OCI-LY1 (cell line): ENCODE measurements around the gene CRADD.

ENCODE experiments used
- H2AFZ ChIP-seq: fragments of 200-600 bp; sonication (generic), shearing (Covaris generic); 2 replicates; pipeline ENCODE4 v1.6.0; 2014; ENCODE audit warnings: antibody characterized with exemption, mild to moderate bottlenecking, low read length
- H3F3A ChIP-seq: fragments of 200-600 bp; sonication (generic), shearing (Covaris generic); 2 replicates; pipeline ENCODE4 v1.6.0; 2014; ENCODE audit warnings: mild to moderate bottlenecking, antibody characterized with exemption, low read length, moderate library complexity; ENCODE audit not compliant: insufficient read depth
- H3K27ac ChIP-seq: fragments of 200-600 bp; sonication (generic); 2 replicates; pipeline ENCODE4 v1.5.1; 2014; ENCODE audit warnings: low read length, mixed run types, mild to moderate bottlenecking, low read depth; ENCODE audit not compliant: poor library complexity, severe bottlenecking
- H3K27me3 ChIP-seq: fragments of 200-600 bp; sonication (generic); 2 replicates; pipeline ENCODE4 v1.6.0; 2014; ENCODE audit warnings: antibody characterized with exemption, mild to moderate bottlenecking, low read length, moderate library complexity; ENCODE audit not compliant: insufficient read depth
- H3K36me3 ChIP-seq: fragments of 200-600 bp; sonication (generic); 2 replicates; pipeline ENCODE4 v1.6.1; 2014; ENCODE audit warnings: mild to moderate bottlenecking, antibody characterized with exemption, low read length, moderate library complexity, mixed read lengths; ENCODE audit not compliant: insufficient read depth
- H3K4me1 ChIP-seq: fragments of 200-600 bp; sonication (generic); 2 replicates; pipeline ENCODE4 v1.5.1; 2014; ENCODE audit warnings: mild to moderate bottlenecking, low read length, moderate library complexity; ENCODE audit not compliant: insufficient read depth, severe bottlenecking
- H3K4me2 ChIP-seq: fragments of 200-600 bp; sonication (generic), shearing (Covaris generic); 2 replicates; pipeline ENCODE4 v1.6.1; 2014; ENCODE audit warnings: low read length
- H3K4me3 ChIP-seq: fragments of 200-600 bp; sonication (generic); 2 replicates; pipeline ENCODE4 v1.5.1; 2014; ENCODE audit warnings: low read length, low read depth, mild to moderate bottlenecking, mixed read lengths; ENCODE audit not compliant: poor library complexity, severe bottlenecking
- H3K79me2 ChIP-seq: fragments of 200-600 bp; shearing (Covaris generic); 2 replicates; pipeline ENCODE4 v1.6.1; 2016; ENCODE audit warnings: mixed run types, low read length, mixed read lengths; ENCODE audit not compliant: insufficient read depth
- H3K9ac ChIP-seq: fragments of 200-600 bp; sonication (generic), shearing (Covaris generic); 2 replicates; pipeline ENCODE4 v1.6.1; 2014; ENCODE audit warnings: mild to moderate bottlenecking, low read length, mixed read lengths
- H3K9me2 ChIP-seq: fragments of 200-600 bp; sonication (generic), shearing (Covaris generic); 2 replicates; pipeline ENCODE4 v1.6.1; 2014; ENCODE audit warnings: low read depth, mild to moderate bottlenecking, low read length, mixed read lengths
- H3K9me3 ChIP-seq: fragments of 200-600 bp; shearing (Covaris generic); 2 replicates; pipeline ENCODE4 v1.6.1; 2014; ENCODE audit warnings: low read length, mixed read lengths
- H4K20me1 ChIP-seq: fragments of 200-600 bp; sonication (generic), shearing (Covaris generic); 2 replicates; pipeline ENCODE4 v1.6.0; 2016; ENCODE audit warnings: mild to moderate bottlenecking, low read length; ENCODE audit not compliant: insufficient read depth
- EZH2 ChIP-seq: fragments of 200-600 bp; sonication (generic), shearing (Covaris generic); IDR thresholded peaks from 2 replicates; pipeline ENCODE4 v1.8.0; 2017; ENCODE audit warnings: borderline replicate concordance, mixed run types, mild to moderate bottlenecking, antibody characterized with exemption, low read length, moderate library complexity, mixed read lengths
- TF ChIP-seq, protein P1 (sequence below): fragments of 200-600 bp; sonication (generic), shearing (Covaris generic); IDR thresholded peaks from 2 replicates; pipeline ENCODE4 v1.5.1; 2017; ENCODE audit warnings: mild to moderate bottlenecking, antibody characterized with exemption, low read length, moderate library complexity, mixed read lengths

CRADD gene

DNA sequence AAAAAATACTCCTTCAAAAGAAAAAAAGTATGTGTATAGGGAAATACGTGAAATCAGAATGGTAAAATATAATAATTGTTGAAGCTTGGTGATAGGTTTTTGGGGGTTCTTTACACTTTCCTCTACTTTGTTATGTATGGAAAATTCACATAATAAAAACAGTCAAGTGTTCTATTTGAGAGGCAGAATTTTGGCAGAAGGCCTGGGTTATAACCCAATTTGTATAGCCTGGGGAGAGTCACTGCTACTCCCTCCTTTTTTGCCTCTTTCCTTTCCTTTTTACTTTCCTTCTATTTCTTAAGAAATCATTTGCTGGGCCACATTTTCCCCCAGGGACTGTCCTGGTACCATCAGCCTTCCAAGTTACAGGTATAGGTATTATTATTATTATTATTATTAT, 105.7 kb downstream of the CRADD start:
- Histone ChIP-seq H3K9me3 (no peaks in the 10 kb centered on the region), H3K4me2 (no peak overlapping the region), H3F3A (no peaks in the 10 kb centered on the region), H3K36me3 (no peaks in the 10 kb centered on the region), H2AFZ (no peak overlapping the region), H3K4me1 (peaks cover 30% of the 10 kb centered on the region), H4K20me1 (no peaks in the 10 kb centered on the region), H3K4me3 (no peak overlapping the region), H3K9me2 (no peaks in the 10 kb centered on the region), H3K27ac (peak overlapping the region; percentile 85), H3K9ac (no peak overlapping the region), H3K27me3 (no peaks in the 10 kb centered on the region), H3K79me2 (no peaks in the 10 kb centered on the region)
- TF ChIP-seq EZH2, result no peak
- TF ChIP-seq, protein P1, sequence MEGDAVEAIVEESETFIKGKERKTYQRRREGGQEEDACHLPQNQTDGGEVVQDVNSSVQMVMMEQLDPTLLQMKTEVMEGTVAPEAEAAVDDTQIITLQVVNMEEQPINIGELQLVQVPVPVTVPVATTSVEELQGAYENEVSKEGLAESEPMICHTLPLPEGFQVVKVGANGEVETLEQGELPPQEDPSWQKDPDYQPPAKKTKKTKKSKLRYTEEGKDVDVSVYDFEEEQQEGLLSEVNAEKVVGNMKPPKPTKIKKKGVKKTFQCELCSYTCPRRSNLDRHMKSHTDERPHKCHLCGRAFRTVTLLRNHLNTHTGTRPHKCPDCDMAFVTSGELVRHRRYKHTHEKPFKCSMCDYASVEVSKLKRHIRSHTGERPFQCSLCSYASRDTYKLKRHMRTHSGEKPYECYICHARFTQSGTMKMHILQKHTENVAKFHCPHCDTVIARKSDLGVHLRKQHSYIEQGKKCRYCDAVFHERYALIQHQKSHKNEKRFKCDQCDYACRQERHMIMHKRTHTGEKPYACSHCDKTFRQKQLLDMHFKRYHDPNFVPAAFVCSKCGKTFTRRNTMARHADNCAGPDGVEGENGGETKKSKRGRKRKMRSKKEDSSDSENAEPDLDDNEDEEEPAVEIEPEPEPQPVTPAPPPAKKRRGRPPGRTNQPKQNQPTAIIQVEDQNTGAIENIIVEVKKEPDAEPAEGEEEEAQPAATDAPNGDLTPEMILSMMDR, result no peak

DNA sequence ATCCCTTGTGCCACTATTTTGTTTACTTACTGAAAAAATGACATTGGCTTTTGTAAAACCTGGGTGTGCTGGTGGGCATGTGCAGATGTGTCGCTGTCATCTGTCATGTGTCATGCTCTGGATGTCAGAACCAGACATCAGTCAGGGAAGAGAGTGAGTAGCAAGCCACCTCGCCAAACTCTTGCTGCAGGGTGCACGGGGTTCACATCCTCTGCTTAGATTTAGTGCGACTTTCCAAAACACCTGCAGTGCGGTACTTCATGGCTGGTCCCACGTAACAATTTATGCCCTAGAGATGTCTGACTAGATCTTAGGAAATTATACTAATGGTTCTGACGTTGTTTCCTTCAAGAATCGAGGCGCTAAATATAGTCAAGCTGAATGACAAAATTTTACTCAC, 106.7 kb downstream of the CRADD start:
- Histone ChIP-seq H3K27me3 (no peaks in the 10 kb centered on the region), H3F3A (no peaks in the 10 kb centered on the region), H3K4me3 (no peak overlapping the region), H3K79me2 (no peaks in the 10 kb centered on the region), H2AFZ (no peak overlapping the region), H3K9ac (no peak overlapping the region; the same call in 1 of the 2 replicates), H3K9me3 (no peaks in the 10 kb centered on the region), H3K4me2 (peak overlapping the region; percentile 31; the same call in 1 of the 2 replicates), H4K20me1 (no peaks in the 10 kb centered on the region), H3K4me1 (peaks cover 30% of the 10 kb centered on the region), H3K27ac (peak overlapping the region; percentile 85), H3K36me3 (no peaks in the 10 kb centered on the region), H3K9me2 (no peaks in the 10 kb centered on the region)
- TF ChIP-seq, protein P1, result no peak
- no peak for TF ChIP-seq EZH2

DNA sequence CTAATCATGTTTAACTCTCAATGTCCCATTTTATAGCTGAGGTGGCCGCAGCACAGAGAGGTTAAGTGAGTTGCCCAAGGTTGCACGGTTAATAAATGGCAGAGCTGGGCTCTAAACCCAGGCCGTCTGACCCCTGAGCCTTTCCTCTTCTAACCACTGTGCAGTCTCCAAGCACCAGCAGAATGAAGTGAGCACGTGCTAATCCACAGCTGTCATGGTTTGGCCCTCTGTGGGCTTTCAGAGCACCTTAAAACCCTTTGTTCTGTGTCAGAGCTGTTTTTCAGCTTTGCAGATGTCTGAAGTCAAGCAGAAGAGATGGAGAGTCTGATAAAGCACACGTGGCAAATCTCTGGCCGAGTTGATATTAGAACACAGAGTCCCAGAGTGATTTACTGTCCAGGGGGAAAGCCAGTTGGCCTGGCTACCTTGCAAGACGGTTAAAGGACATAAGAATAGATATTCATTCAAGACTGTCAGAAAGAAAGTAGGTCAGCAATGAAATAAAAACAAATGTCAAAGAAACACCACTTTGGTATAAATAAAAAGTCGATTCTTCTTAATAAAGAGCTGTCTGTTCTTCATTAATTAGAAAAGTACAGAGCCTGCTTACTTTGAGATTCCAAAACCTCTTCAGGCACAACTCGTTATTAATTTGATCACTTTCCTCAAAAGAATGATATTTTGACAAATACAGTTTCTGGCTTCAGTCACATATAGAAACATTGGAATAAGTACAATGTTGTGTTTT, 107.3 kb downstream of the CRADD start:
- no peaks in the 10 kb centered on the region for H3K9me3 ChIP-seq
- H3K79me2 ChIP-seq, result no peaks in the 10 kb centered on the region
- peak overlapping the region; percentile 85 for H3K27ac ChIP-seq
- no peaks in the 10 kb centered on the region for H3K36me3 ChIP-seq
- no peaks in the 10 kb centered on the region for H3K27me3 ChIP-seq
- peak overlapping the region; percentile 31; the same call in 1 of the 2 replicates for H3K4me2 ChIP-seq
- no peak for TF ChIP-seq EZH2
- TF ChIP-seq, protein P1, result no peak
- H3K4me1 ChIP-seq, result peaks cover 30% of the 10 kb centered on the region
- no peaks in the 10 kb centered on the region for H3F3A ChIP-seq
- no peak overlapping the region for H2AFZ ChIP-seq
- H3K9ac ChIP-seq, result peak overlapping the region; percentile 2; the same call in 1 of the 2 replicates
- no peaks in the 10 kb centered on the region for H3K9me2 ChIP-seq
- no peaks in the 10 kb centered on the region for H4K20me1 ChIP-seq
- H3K4me3 ChIP-seq, result no peak overlapping the region
